HepG2 (cell line): ENCODE results near the gene MINDY1. TPM values are rescaled to one million over a fixed set of nuclear protein-coding genes. Genes with fewer than 3 reads are reported as not detected.

Experiments
- AFF4 ChIP-seq: sonication (generic); formaldehyde crosslinking; IDR thresholded peaks from 2 replicates; pipeline ENCODE4 v1.4.0; 2020; ENCODE audit warnings: missing genetic modification reagents
- AGO1 ChIP-seq: fragments of 200-400 bp; formaldehyde crosslinking; IDR thresholded peaks from 2 replicates; pipeline ENCODE4 v1.6.1; 2017; ENCODE audit warnings: mild to moderate bottlenecking, low read depth, low read length, moderate library complexity; ENCODE audit not compliant: poor library complexity, severe bottlenecking
- FOXC1 ChIP-seq: sonication (generic); formaldehyde crosslinking; IDR thresholded peaks from 2 replicates; pipeline ENCODE4 v1.8.0; 2022; ENCODE audit warnings: mild to moderate bottlenecking, missing genetic modification reagents, borderline replicate concordance
- GZF1 ChIP-seq: sonication (generic); formaldehyde crosslinking; IDR thresholded peaks from 2 replicates; pipeline ENCODE4 v1.5.1; 2020; ENCODE audit warnings: mild to moderate bottlenecking, missing genetic modification reagents
- HNF4G ChIP-seq, 2 experiments: sonication (generic) in 1 of 2; formaldehyde crosslinking in 1 of 2; IDR thresholded peaks; 2 replicates each; pipeline versions ENCODE4 v1.4.0 to v1.6.1; 2011 to 2020; ENCODE audit warnings: borderline replicate concordance in 2 of 2, low read depth in 2 of 2, mild to moderate bottlenecking in 2 of 2, low read length in 1 of 2, missing genetic modification reagents in 1 of 2, moderate library complexity in 1 of 2
- MAFG ChIP-seq: sonication (generic); formaldehyde crosslinking; IDR thresholded peaks from 2 replicates; pipeline ENCODE4 v1.5.1; 2020; ENCODE audit warnings: mild to moderate bottlenecking, missing genetic modification reagents
- USF2 ChIP-seq, 2 experiments: sonication (generic) in 1 of 2; formaldehyde crosslinking in 1 of 2; IDR thresholded peaks; 2 replicates each; pipeline versions ENCODE4 v1.5.1 to v1.6.1; 2011 to 2020; ENCODE audit warnings: borderline replicate concordance in 1 of 2, low read depth in 1 of 2, low read length in 1 of 2, mild to moderate bottlenecking in 1 of 2, missing genetic modification reagents in 1 of 2, moderate library complexity in 1 of 2
- ZMAT5 ChIP-seq: sonication (generic); formaldehyde crosslinking; IDR thresholded peaks from 2 replicates; pipeline ENCODE4 v1.5.0; 2020; ENCODE audit warnings: mild to moderate bottlenecking, low read depth, missing genetic modification reagents, borderline replicate concordance
- ZNF382 ChIP-seq: sonication (generic); formaldehyde crosslinking; IDR thresholded peaks from 2 replicates; pipeline ENCODE4 v1.5.0; 2020; ENCODE audit warnings: missing genetic modification reagents, mild to moderate bottlenecking, borderline replicate concordance
- ZNF574 ChIP-seq: sonication (generic); formaldehyde crosslinking; IDR thresholded peaks from 2 replicates; pipeline ENCODE4 v1.4.0; 2020; ENCODE audit warnings: missing genetic modification reagents
- ZNF749 ChIP-seq: sonication (generic); formaldehyde crosslinking; IDR thresholded peaks from 2 replicates; pipeline ENCODE4 v1.8.0; 2022; ENCODE audit warnings: mild to moderate bottlenecking, missing genetic modification reagents, moderate library complexity, borderline replicate concordance
- ZSCAN12 ChIP-seq: sonication (generic); formaldehyde crosslinking; IDR thresholded peaks from 2 replicates; pipeline ENCODE4 v1.9.0; 2021; ENCODE audit warnings: mild to moderate bottlenecking, missing genetic modification reagents
- polyA plus RNA-seq, 8 experiments: library from polyadenylated mRNA; depleted of rRNA in 3 of 8; stranded (reverse) in 7 of 8; unstranded in 1 of 8; fragments of >200 nt; fragmentation: Illumina TruSeq in 4 of 8; extraction: Trizol in 4 of 8; gene quantifications; 2 replicates each; pipeline versions ENCODE4 v1.2.1 to v1.2.3, GENCODE V29; 2011 to 2016; ENCODE audit warnings: low read depth in 4 of 8, missing spikeins in 1 of 8, mixed read lengths in 1 of 8; ENCODE audit not compliant: insufficient read depth in 1 of 8
- total RNA-seq, 5 experiments: library from RNA; depleted of rRNA; stranded (reverse); fragments of >200 nt; fragmentation: Illumina TruSeq; extraction: Trizol; gene quantifications; 2 replicates each; pipeline ENCODE4 v1.2.3, GENCODE V29; 2016; ENCODE audit warnings: low read depth in 1 of 5
- TF ChIP-seq, protein P1 (sequence below): sonication (generic); formaldehyde crosslinking; IDR thresholded peaks from 2 replicates; pipeline ENCODE4 v1.4.0; 2020; ENCODE audit warnings: mild to moderate bottlenecking, missing genetic modification reagents
- TF ChIP-seq, protein P2 (sequence below): sonication (generic); formaldehyde crosslinking; IDR thresholded peaks from 2 replicates; pipeline ENCODE4 v1.9.0; 2021; ENCODE audit warnings: missing genetic modification reagents, borderline replicate concordance

The MINDY1 gene
- total and polyA plus RNA-seq, 2 of the 13 experiments (the other 11 are each of a cell fraction or from before 2014, with no cell fraction given), result 11.1 to 15.0 TPM

DNA sequence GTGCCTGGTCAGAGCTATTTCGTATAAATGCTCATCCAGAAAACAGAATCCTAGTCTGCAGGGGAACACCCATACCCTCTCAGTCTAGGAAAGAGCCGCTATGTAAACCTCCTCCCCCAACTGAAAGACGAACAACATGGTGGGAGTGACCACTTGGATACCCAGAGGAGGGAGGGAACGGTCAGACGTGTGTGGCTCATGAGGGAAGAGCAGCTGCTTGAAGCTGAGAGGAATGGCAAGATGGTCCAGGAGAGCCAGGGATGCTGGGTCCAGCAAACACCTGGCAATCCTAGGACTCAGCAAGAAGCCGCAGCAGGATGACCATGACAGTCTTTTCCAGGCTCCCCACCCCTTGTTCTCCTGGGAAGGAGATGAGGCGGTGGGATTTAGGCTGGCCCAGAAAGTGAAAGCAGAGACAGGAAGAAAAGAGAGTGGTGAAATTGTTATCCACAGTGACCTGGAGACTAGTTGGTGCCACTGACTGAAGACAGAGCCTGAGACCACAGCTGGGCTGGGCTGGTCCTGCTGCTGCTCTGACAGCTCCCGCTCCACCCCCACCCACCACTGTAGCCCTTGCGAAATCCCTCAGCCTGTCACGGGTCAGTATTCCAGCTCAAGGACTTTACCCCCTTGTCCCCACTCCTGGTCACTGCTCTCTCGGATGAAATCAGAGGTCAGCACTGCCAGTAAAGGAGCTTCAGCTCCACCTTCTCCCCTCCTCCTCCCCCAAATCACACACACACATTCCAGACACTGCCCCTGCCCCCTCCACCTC is 35.7 kb downstream of the MINDY1 start (continued):
- no peak for TF ChIP-seq AFF4 (CRISPR knock-in tag)
- no peak for TF ChIP-seq ZNF382 (CRISPR knock-in tag)
- TF ChIP-seq USF2 (IDR thresholded peaks at IDR 0.05; ENCODE audit: low read depth, low read length), result no peak
- no peak; the same call in 1 of the 2 replicates for TF ChIP-seq USF2 (CRISPR knock-in tag; IDR thresholded peaks at IDR 0.05; ENCODE audit: borderline replicate concordance)
- TF ChIP-seq, protein P1, sequence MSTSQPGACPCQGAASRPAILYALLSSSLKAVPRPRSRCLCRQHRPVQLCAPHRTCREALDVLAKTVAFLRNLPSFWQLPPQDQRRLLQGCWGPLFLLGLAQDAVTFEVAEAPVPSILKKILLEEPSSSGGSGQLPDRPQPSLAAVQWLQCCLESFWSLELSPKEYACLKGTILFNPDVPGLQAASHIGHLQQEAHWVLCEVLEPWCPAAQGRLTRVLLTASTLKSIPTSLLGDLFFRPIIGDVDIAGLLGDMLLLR (CRISPR knock-in tag), result peak; percentile 71; the same call in 1 of the 2 replicates
- TF ChIP-seq ZNF749 (CRISPR knock-in tag), result no peak; the same call in 1 of the 2 replicates
- peak; percentile 27; the same call in 1 of the 2 replicates for TF ChIP-seq FOXC1
- no peak for TF ChIP-seq AGO1
- TF ChIP-seq ZSCAN12 (CRISPR knock-in tag), result no peak
- TF ChIP-seq ZNF574, result peak; percentile 81
- no peak for TF ChIP-seq GZF1 (CRISPR knock-in tag)
- peak; percentile 100 for TF ChIP-seq HNF4G (IDR thresholded peaks at IDR 0.05; ENCODE audit: borderline replicate concordance, low read depth, low read length)
- peak; percentile 99 for TF ChIP-seq HNF4G (CRISPR knock-in tag; IDR thresholded peaks at IDR 0.05; ENCODE audit: borderline replicate concordance, low read depth)
- no peak for TF ChIP-seq MAFG (CRISPR knock-in tag)
- TF ChIP-seq ZMAT5 (CRISPR knock-in tag), result no peak
- TF ChIP-seq, protein P2, sequence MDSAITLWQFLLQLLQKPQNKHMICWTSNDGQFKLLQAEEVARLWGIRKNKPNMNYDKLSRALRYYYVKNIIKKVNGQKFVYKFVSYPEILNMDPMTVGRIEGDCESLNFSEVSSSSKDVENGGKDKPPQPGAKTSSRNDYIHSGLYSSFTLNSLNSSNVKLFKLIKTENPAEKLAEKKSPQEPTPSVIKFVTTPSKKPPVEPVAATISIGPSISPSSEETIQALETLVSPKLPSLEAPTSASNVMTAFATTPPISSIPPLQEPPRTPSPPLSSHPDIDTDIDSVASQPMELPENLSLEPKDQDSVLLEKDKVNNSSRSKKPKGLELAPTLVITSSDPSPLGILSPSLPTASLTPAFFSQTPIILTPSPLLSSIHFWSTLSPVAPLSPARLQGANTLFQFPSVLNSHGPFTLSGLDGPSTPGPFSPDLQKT (CRISPR knock-in tag), result no peak
